Middle frontal gyrus (tissue), 1 donor: Measurements from ENCODE around the gene GALNS.
"Not testable (repeated sequence)": the region's sequence is repeated elsewhere in the genome, so short reads cannot be mapped to it uniquely, and the experiment has no call there.

ENCODE experiments used
- DNase-seq: peaks from one replicate; pipeline ENCODE4 v3.0.0-alpha.2; 2015; ENCODE audit warnings: low spot score; ENCODE audit errors: extremely low spot score

GALNS gene

DNA sequence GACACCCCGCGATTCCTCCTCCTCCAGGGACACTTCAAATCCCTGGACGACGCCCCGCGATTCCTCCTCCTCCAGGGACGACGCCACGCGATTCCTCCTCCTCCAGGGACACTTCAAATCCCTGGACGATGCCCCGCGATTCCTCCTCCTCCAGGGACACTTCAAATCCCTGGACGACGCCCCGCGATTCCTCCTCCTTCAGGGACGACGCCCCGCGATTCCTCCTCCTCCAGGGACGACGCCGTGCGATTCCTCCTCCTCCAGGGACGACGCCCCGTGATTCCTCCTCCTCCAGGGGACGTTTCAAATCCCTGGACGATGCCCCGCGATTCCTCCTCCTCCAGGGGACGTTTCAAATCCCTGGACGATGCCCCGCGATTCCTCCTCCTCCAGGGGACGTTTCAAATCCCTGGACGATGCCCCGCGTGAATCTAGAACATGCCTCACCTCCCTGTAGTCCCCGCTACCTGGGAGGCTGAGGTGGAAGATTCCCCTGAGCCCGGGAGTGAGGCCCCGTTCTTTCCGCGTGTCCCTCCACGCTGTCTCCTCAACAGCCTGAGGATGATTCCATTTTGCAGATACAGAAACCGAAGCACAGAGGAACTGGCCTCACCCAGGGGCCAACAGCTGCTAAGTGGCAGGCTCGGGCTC is 33.1 kb upstream of the GALNS start:
- not testable (repeated sequence) for DNase-seq

DNA sequence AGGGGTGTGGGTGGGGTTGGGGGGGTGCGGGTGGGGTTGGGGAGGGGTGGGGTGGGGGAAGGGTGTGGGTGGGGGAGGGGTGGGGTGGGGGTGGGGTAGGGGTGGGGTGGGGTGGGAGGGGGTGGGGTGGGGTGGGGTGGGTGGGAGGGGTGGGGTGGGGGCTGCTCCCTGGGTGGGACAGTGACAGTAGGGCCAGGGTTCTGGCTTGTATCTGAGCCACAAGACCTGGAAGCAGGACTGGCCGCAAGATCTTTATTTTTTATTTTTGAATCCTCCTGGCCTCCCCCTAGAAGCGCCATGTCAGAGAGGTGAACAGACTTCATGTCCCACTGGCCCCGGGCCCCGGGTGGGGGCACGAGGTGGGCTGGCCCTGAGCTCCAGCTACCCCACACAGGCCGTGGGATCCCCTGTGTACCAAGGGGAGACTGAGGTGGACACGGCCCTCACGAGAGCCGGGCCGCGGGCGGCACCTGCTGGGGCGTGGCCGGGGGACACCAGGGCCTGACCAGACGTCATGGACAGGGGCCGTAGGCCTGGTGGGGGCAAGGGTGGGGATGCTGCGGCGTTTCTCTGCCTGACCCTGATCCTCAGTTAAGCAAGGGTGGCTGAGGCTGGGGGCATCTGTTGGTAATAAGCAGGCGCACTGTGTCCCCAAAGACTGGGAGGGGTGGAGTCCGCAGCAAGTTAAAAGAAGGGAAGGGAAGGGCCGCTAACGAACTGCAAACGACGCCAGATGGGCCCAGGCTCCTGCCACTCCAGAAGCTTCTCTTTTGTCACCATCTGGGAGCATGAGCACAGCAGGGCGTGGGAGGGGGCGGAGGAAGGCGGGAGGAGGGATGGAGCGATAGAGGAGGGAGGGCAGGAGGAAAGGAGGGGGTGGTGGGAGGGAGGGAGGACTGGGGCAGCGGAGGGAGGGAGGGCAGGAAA is 32.0 kb upstream of the GALNS start:
- no peak for DNase-seq

DNA sequence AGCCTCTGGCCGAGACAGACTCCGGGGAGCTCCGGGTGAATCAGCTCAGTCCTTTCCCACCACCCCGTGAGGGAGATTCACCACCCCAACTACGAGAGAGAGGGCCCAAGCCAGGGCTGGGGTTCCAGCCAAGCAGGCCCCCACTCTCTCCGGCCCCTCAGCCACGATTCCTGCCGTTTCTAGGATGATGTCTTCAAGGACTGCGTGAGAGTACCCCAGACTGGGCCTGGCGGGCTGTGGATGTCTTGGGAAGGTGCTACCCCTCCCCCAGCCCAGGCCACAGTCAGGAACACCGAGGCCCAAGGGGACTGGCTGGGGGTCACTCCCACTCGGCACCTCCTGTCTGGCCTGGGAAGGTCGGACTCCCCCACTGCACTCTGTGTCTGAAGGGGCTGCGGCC is 31.3 kb upstream of the GALNS start:
- DNase-seq: no peak

DNA sequence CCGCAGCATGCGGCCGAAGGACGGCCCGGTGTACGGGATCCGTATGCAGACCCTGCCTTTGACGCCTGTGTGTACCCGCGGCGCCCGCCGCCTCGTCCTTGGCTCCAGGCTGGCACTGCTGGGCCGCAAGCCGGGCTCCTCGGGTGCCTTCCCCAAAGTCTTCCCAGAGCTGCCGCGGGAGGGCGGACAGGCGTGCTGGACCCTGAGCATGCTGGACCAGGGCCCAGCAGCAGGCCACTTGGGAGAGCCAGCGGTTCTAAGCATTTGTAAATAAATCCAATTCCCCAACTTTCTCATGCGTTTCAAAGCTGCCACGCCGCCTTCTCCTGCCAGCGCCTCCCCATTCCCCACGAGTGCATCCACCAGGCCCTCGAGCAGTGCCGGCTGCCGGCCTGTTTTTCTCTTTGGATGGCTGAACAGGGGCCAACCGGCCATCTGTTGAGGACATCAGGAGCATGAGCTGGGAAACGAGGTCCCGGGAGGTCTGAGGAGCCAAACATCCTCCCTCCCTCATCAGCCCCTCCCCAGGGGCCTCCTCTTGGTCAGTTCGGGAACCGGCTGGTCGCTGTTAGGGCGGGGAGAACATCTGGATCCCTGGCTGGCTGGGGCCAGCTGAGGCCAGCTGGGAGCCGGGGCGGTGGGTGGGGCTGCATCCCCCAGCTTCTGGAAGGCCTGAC is 30.2 kb upstream of the GALNS start:
- DNase-seq: no peak

DNA sequence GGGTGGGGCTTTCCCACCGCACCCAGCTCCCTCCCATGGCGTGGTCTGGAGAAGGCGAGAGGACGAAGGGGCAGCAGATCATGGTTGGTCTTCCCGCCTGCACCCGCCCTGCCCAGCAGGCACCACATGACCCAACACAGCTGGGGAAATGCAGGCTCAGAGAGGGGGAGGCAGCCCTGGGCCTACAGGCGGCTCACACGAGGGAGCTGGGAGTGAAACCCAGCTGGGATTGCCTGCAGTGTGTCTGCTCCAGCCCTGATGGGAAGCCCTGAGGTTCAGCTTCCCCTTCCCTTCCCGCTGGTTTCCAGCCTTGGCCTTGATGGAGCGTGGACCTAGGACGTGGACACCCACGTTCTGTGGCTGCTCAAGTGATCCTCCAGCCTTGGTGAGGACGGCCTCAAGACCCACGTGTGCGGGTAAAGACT is 29.7 kb upstream of the GALNS start:
- DNase-seq: no peak

DNA sequence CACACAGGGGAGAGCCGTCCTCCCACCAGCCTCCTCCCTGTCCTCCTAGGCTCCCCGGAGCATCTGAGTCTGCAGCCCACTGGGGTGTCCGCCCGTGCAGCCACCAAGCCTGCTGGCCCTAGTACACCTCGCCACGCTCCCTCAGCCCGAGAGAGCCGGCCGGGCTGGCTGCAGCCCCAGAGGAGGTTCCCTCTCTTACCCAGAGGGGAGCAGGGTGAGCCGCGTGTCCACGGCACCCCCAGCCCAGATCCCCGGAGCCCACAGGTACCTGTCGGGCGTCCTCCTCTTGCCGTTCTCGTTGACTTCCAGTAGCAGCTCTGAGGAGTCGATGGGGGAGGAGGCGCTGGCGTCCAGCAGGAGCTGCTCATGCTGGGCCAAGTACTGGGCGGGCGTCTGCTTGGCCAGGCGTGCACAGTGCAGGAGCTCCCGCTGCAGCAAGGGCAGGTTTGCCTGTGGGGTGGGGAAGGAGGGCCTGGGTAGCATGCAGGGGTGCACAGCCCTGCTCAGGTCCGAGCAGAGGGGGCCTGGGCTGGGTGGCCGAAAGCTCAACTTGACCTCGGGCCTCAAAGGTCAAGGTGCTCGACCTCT is 29.0 kb upstream of the GALNS start:
- DNase-seq: no peak

DNA sequence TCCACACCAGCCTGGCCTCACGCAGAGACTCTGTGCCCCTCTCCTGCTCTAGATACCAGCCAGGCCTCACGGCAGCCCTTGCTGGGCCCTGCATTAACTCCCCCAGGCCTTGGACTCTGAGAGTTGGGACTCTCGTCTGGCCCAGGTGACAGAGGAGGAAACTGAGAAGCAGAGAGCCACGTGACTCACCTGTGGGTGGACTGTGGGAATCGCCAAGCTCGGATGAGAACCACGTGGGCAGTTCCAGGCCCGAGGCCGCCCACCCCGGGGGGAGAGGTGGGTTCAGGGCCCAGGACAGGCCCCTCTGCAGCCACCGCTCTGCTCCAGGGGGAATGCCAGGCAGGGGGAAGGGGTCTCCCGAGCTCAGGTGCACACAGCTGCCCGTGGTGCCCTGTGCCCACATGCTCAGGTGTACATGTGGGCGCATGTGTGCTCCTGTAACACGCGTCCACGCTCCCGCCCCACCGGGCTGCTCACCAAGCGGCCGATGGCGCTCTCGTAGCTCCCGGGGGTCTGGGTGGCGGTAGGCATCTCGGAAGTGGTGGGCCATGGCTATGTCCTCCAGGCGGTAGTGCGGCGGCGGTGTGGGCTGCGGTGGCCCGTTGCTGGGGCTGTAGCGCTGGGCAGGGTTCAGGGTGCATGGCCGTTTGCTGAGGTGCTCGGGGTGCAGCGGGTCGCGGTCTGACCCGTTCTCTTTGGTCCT is 28.0 kb upstream of the GALNS start:
- DNase-seq: no peak

DNA sequence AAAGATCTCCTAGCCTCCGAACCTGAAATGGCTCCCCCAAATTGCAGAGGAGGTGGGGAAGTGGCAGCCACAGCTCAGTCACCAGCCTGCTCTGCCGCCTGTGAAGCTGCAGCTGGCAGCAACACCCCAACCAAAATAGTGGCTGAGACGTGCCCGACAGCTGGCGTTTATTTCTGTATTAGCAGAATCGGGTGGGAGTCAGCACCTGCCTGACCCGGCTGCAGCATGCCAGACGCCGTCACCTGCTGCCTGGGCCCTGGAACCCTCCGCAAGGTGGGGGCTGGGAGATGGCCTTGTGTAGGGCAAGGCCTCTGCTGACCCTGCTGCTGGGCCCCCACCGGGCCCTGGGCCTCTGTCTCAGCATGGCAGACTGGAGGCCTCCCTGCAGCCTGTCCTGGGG is 27.2 kb upstream of the GALNS start:
- DNase-seq: peak; percentile 9

DNA sequence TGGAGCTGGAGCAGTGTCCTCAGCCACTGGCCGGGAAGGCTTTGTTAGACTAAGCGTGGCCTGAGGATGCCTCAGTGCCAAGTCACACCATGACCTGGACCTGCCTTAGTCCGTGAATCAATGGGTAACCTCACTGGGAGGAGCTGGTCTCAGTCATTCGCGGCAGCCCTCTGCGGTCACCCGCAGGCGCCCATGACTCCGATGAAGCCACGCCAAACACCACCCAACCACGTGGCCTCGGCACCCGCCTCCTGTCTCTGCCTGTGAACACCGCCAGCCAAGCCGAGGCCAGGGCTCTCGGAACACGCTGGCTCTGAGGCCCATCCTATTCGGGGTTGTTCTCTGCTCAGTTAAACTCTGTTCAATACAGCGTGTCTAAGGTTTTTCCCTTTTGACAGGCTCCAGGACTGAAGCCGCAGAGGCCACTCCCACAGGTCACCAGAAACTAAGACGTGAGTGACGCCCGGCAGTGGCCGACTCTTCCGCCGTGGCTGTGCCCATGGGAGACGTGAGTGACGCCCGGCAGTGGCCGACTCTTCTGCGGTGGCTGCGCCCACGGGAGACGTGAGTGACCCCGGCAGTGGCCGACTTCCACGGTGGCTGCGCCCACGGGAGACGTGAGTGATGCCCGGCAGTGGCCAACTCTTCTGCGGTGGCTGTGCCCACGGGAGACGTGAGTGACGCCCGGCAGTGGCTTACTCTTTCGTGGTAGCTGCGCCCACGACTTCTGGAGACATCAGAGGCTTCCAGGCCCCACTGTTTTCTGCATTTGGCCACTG is 26.6 kb upstream of the GALNS start:
- DNase-seq: no peak

DNA sequence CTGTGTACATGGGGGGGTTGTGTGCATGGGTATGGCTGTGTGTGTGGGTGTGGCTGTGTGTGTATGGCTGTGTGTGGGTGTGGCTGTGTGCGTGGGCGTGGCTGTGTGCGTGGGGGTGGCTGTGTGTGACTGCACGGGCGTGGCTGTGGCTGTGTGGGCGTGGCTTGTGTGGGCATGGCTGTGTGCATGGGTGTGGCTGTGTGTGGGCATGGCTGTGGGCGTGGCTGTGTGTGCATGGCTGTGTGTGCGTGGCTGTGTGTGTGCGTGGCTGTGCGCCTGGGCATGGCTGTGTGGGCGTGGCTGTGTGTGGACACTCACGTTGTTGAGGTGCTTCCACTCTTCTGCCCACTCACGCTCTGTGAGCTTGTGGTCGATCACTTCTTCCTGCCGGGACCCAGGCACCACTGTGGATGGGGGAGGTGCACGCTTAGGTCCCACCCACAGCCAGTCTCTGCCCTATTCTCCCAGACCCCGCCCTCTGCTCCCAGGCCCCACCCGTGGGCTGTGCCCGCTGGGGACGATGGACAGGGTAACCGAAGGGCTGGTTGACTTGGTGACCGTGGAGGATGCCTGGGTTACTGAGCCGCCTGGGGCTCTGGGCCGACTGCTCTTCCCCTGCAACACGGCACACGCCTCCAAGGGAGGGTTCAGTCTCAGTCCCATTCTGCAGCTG is 25.7 kb upstream of the GALNS start:
- DNase-seq: no peak

DNA sequence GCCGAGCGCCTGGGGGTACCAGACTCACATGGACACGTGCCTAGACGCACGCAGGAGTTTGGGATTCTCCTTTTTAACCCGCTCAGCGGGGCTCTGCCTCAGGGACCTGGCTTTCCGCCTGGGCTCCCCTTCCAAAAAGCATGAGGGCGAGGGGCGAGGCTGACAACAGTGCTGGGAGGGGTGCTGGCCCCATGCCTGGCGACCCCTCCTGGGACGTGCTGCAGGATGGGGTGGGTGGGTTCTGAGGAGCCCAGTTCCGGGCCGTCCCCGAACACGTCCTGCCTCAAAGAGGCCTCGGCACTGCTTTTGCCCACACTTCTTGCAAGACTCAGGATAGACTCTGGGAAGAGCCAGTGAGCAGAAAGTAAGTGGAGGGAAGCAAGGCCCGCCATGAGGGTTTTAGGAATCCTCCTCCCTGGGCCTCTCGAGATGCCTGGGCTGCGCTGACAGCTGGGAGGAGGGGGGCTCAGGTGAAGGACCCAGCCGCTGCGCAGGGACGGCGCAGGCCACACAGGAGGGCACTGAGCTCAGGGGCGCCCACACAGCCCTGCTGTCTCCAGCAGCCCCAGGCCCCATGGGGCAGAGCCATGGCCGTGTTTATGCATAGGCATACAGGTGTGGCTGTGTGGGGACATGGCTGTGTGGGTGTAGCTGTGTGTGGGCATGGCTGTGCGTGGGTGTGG is 25.1 kb upstream of the GALNS start:
- DNase-seq: no peak

DNA sequence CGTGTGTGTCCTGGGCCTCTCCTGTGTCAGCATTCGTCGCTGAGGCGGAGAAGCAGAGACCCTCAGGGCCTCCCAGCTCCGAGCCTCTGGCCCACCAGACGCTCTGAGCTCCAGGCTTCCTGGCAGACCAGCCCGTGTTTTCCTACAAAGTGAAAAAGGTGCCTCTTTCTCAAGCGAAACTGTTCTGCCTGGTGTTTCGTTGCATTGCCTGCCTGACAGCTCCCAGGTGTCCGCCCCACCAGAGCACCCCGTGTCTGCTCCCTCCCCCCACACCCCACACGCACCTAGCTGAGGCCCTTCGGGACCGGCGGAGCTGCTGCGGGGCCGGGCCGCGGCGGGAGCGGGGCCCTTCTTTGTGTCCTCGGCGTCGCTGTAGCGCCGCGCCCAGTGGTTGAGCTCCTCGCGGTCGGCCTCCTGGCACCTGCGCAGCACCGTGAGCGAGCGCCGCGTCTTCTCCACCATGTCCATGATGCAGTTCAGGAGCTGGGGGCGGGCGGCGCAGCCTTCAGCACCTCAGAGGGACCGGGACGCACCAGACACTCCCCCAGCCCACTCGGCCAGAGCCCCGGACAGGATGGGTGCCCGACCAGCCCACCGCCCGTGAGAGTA is 24.4 kb upstream of the GALNS start:
- no peak for DNase-seq

DNA sequence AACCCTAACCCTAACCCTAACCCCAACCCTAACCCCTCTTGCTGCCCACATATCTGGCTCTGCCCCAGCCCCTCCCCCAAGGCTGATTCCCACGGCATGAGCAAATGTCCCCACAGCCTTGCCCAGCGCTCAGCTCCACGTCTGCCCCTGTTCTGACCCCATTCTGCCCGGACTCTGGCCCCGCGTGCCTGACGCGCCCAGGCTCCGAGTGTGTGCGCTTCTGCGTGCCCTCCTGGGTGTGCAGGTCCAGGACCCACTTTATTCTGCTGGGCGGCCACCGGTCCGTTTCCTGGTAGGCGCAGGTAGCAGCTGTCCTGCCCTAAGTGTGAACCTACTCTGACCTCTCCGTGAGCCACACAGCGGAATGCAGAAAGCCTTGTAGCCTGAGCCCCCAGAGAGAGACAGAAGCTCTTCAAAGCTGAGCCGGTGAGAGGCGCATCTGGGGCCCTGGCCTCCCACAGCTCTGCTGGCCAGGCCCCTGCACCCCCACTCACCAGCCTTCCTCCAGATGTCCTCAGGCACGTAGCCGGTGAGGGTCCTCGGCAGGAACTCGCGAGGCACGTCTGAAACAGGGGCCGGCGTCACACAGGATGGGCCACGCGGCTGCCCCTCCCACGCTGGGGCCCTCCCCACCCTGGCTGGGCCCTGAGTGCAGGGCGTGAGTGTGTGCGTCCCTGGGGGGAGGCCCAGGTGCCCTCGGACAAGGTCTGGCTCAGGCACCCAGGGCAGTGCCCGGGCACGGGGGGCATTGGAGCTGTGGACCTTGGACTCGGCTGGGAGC is 23.7 kb upstream of the GALNS start:
- DNase-seq: no peak

DNA sequence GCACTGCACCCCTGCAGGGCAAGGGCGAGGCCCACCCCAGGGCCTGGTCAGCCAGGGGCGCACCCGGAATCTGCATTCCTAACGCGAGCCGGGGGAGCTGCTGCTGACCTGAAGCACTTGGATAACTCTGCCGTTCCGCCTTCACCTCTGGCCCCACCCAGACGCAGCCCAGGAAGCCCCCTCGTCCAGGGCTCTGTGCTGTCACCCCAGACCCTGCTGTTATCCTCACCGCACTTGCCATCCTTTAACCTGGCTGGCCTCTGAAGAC is 23.0 kb upstream of the GALNS start:
- DNase-seq: no peak

DNA sequence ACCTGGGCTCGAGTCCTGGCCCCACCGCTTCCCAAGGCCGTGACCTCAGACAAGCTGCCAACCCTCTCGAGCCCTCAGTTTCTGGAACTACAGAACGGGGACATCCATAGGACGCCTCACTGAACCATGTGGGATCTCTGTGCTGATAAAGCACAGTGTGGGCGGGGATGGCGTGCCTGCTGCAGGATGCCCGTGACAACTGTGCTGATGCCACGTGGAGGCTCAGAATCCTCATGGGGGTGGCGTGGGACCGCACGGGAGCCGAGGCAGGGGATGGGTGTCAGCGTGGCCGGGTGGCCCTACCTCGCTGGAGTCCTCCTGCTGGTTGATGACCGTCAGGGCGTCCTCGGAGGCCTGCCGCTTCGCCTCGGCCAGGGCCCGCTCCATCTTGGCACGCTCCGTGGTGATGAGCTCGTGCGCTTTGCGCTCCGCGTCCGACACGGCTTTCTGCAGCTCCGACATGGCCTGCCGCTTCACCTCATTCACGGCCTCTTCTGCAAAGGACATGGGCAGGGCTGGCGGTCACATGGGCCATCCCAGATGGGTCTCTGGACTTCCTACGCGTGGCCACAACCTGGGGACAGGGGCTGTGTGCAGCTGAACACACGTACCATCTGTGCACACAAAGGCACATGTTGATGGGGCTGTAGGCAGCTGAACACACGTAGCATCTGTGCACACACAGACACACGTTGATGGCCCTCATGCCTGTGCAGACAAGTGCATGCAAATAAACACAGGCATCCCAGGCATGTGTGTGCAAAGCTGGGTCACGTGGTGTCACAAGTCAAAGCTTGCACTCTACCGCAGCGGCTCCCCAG is 22.4 kb upstream of the GALNS start:
- DNase-seq: no peak

DNA sequence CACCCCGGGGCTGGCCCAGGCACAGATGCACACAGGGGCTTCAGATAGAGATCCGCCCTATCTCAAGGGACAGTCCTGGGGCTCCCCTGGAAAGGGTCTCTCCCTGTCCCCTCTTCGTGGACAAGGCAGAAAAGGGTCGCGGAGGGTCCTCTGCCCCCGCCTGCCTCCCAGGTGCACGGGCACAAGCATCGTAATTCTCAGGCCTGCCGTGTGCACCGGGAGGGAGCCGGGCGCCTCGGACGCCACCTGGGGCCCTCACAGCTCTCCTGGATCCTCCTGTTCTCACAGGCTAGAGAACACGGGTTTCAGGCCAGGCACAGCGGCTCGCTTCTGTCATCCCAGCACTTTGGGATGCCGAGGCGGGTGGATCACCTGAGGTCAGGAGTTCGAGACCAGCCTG is 21.6 kb upstream of the GALNS start:
- no peak for DNase-seq

DNA sequence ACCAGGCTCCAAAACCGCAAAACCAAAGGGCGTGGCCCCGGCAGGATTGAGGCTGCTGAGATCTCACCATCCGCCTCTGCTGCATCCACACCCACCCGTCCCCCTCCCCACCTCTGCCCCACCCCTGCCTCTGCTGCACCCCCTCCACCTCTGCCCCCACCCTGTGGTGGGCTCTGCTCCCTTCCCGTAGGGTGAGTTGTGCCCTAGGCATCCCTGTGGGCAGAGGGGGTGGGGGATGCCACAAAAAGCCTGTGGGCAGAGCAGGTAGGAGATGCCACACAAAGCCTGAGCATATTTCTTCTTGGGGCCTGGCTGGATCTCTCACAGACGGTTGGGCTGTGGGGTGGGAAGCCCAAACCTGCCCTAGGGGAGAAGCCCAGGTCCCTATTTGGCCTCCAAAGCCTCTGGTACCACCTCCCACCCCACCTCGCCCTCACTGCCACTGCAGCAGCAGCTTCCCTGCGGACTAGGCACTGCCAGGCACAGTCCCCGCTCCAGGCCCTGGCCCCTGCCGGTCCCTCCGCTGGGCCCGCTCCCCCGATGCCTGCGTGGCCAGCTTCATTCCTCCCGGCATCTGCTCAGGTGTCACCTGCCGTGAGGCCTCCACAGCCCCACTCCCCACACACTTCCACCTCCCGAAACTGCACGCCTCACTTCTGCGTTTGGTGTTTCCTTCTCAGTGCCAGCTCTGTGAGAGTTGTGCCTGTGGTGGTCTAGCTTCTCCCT is 21.0 kb upstream of the GALNS start:
- DNase-seq: no peak
